Vagina (tissue), 2 donors: ENCODE results near the gene PAGE2B.

Experiments used
- POLR2AphosphoS5 ChIP-seq, 2 donors: sonication (generic); formaldehyde crosslinking; IDR thresholded peaks; one replicate each; pipeline ENCODE4 v1.9.0; 2017; ENCODE audit warnings: antibody characterized with exemption in 2 of 2, mild to moderate bottlenecking in 2 of 2, low read depth in 1 of 2; ENCODE audit not compliant: insufficient read depth in 1 of 2
- TF ChIP-seq, protein P1 (sequence below), 3 experiments: fragments of 450-650 bp in 2 of 3; fragments of 200-600 bp in 1 of 3; sonication (generic) in 1 of 3; IDR thresholded peaks; one replicate each; pipeline ENCODE4 v1.5.1; 2017 to 2019; ENCODE audit warnings: antibody characterized with exemption in 3 of 3, mild to moderate bottlenecking in 2 of 3, moderate library complexity in 2 of 3

GRCh38 chrX:55026840-55027239 is 48.0 kb upstream of the PAGE2B start:
- TF ChIP-seq, protein P1, sequence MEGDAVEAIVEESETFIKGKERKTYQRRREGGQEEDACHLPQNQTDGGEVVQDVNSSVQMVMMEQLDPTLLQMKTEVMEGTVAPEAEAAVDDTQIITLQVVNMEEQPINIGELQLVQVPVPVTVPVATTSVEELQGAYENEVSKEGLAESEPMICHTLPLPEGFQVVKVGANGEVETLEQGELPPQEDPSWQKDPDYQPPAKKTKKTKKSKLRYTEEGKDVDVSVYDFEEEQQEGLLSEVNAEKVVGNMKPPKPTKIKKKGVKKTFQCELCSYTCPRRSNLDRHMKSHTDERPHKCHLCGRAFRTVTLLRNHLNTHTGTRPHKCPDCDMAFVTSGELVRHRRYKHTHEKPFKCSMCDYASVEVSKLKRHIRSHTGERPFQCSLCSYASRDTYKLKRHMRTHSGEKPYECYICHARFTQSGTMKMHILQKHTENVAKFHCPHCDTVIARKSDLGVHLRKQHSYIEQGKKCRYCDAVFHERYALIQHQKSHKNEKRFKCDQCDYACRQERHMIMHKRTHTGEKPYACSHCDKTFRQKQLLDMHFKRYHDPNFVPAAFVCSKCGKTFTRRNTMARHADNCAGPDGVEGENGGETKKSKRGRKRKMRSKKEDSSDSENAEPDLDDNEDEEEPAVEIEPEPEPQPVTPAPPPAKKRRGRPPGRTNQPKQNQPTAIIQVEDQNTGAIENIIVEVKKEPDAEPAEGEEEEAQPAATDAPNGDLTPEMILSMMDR (IDR thresholded peaks at IDR 0.05), result no peak
- TF ChIP-seq POLR2AphosphoS5 (IDR thresholded peaks at IDR 0.05; ENCODE audit: insufficient read depth in 1 of 2, low read depth in 1 of 2), result no peak
